ENCODE measurements around the gene CADPS2.

Gene CADPS2

DNA sequence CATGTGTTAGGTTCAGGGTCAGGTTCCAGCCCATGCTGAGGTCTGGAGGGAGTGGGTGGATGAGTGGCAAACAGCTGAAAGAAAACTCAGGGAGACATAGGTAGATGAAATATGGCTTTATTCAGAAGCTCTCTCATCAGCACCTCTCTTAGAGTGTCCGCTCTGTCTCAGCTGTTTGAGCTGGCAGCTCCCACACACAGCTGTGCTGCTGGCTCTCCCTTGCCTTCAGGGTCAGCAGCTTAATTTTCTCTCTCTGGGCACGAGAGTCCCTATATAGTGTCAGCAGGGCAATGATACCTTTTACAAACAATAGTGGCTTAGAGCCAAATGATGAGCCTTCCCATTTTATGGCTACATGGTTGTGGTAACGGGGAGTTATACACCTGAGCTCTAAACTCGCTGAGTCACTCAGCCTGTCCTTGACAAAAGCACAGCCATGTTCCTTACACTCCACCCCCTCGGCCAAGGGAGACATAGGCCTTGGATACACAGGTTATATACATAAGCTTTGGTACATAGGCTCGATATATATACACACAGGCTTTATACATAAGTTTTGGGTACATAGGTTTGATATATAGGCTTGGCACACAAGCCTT, 197.8 kb downstream of the CADPS2 start:
- H3K4me1 ChIP-seq (ENCODE audit: insufficient read depth, low read length, poor library complexity, severe bottlenecking), result no peaks in the 10 kb centered on the region
- H3K27me3 ChIP-seq (ENCODE audit: insufficient read depth, low read length, poor library complexity, severe bottlenecking), result no peaks in the 10 kb centered on the region
- H3K9ac ChIP-seq (ENCODE audit: low read depth, low read length, poor library complexity, severe bottlenecking), result no peak overlapping the region
- no peak overlapping the region for H3K4me3 ChIP-seq (ENCODE audit: low read length, poor library complexity, severe bottlenecking)
- H3F3A ChIP-seq (ENCODE audit: low read depth), result no peaks in the 10 kb centered on the region
- TF ChIP-seq EZH2phosphoT487 (IDR thresholded peaks at IDR 0.05; ENCODE audit: borderline replicate concordance), result no peak
- H4K20me1 ChIP-seq (ENCODE audit: insufficient read depth, low read length, poor library complexity, severe bottlenecking), result no peaks in the 10 kb centered on the region
- no peak overlapping the region for H2AFZ ChIP-seq (ENCODE audit: low read length)
- H3K9me2 ChIP-seq (replicated peaks; ENCODE audit: low read depth, low read length), result no peaks in the 10 kb centered on the region
- H3K36me3 ChIP-seq (ENCODE audit: insufficient read depth, low read length), result no peaks in the 10 kb centered on the region
- no peaks in the 10 kb centered on the region for H3K79me2 ChIP-seq (ENCODE audit: insufficient read depth, low read length)
- no peak overlapping the region for H3K4me2 ChIP-seq (ENCODE audit: low read depth, low read length, poor library complexity, severe bottlenecking)
- 0 out of 2 replicates have a peak, but pooled peaks cover 2% of the 10 kb centered on the region for H3K9me3 ChIP-seq (ENCODE audit: insufficient read depth, low read depth, low read length)

DNA sequence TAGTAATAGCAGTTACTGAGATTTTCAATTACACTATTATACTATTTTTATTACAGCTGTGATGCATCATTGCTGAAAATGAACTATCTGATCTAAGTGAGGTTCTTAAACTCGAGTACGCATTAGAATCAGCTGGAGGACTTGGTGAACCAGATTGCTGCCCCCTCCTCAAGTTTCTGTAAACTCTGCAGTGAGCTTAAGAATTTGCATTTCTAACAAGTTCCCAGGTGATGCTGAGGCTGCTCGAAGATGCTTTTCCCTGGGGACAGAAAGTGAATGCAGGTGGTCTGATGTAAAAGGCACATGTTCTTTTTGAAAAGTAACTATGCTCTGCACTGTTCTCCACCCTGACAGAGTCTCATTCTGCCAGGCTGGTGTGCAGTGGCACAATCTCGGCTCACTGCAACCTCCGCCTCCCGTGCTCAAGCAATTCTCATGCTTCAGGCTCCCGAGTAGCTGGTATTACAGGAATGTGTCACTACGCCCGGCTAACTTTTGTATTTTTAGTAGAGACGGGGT, 199.8 kb downstream of the CADPS2 start:
- Histone ChIP-seq H3K4me3 (ENCODE audit: low read length, poor library complexity, severe bottlenecking) (no peak overlapping the region), H3K79me2 (ENCODE audit: insufficient read depth, low read length) (no peaks in the 10 kb centered on the region), H3F3A (ENCODE audit: low read depth) (no peaks in the 10 kb centered on the region), H3K27me3 (ENCODE audit: insufficient read depth, low read length, poor library complexity, severe bottlenecking) (no peaks in the 10 kb centered on the region), H3K36me3 (ENCODE audit: insufficient read depth, low read length) (no peaks in the 10 kb centered on the region), H3K9ac (ENCODE audit: low read depth, low read length, poor library complexity, severe bottlenecking) (no peak overlapping the region), H3K9me3 (ENCODE audit: insufficient read depth, low read depth, low read length) (no peaks in the 10 kb centered on the region), H3K9me2 (replicated peaks; ENCODE audit: low read depth, low read length) (no peaks in the 10 kb centered on the region), H3K4me1 (ENCODE audit: insufficient read depth, low read length, poor library complexity, severe bottlenecking) (no peaks in the 10 kb centered on the region), H2AFZ (ENCODE audit: low read length) (no peak overlapping the region), H4K20me1 (ENCODE audit: insufficient read depth, low read length, poor library complexity, severe bottlenecking) (no peaks in the 10 kb centered on the region), H3K4me2 (ENCODE audit: low read depth, low read length, poor library complexity, severe bottlenecking) (no peak overlapping the region)
- no peak for TF ChIP-seq EZH2phosphoT487 (IDR thresholded peaks at IDR 0.05; ENCODE audit: borderline replicate concordance)
- TF ChIP-seq, protein P1, sequence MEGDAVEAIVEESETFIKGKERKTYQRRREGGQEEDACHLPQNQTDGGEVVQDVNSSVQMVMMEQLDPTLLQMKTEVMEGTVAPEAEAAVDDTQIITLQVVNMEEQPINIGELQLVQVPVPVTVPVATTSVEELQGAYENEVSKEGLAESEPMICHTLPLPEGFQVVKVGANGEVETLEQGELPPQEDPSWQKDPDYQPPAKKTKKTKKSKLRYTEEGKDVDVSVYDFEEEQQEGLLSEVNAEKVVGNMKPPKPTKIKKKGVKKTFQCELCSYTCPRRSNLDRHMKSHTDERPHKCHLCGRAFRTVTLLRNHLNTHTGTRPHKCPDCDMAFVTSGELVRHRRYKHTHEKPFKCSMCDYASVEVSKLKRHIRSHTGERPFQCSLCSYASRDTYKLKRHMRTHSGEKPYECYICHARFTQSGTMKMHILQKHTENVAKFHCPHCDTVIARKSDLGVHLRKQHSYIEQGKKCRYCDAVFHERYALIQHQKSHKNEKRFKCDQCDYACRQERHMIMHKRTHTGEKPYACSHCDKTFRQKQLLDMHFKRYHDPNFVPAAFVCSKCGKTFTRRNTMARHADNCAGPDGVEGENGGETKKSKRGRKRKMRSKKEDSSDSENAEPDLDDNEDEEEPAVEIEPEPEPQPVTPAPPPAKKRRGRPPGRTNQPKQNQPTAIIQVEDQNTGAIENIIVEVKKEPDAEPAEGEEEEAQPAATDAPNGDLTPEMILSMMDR (conservative IDR thresholded peaks at IDR 0.05; ENCODE audit: low read length), result no peak

DNA sequence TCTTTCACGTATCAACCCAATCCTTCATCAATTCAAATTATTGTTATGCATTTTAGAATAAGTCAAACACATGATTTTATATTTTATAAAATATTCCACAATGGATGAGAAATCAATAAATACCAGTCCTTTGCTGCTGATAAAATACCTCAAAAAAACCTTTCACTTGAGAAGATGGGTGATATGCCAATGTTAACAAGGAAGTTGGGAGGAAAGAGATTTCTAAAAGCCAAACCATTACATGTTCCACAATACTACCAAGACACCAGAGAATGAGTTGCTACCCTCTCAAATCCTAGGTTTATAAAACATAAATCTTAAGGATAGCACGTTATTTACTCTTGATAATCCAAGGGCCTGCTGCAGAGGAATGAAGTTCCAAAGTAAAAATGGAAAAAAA, 201.8 kb downstream of the CADPS2 start:
- H3K9me3 ChIP-seq (ENCODE audit: insufficient read depth, low read depth, low read length), result no peaks in the 10 kb centered on the region
- TF ChIP-seq, protein P1 (conservative IDR thresholded peaks at IDR 0.05; ENCODE audit: low read length), result no peak
- no peak for TF ChIP-seq EZH2phosphoT487 (IDR thresholded peaks at IDR 0.05; ENCODE audit: borderline replicate concordance)
- H3K9me2 ChIP-seq (replicated peaks; ENCODE audit: low read depth, low read length), result no peaks in the 10 kb centered on the region
- H3F3A ChIP-seq (ENCODE audit: low read depth), result no peaks in the 10 kb centered on the region
- H3K4me1 ChIP-seq (ENCODE audit: insufficient read depth, low read length, poor library complexity, severe bottlenecking), result no peaks in the 10 kb centered on the region
- H3K36me3 ChIP-seq (ENCODE audit: insufficient read depth, low read length), result no peaks in the 10 kb centered on the region
- H3K79me2 ChIP-seq (ENCODE audit: insufficient read depth, low read length), result no peaks in the 10 kb centered on the region
- no peak overlapping the region for H3K4me2 ChIP-seq (ENCODE audit: low read depth, low read length, poor library complexity, severe bottlenecking)
- H2AFZ ChIP-seq (ENCODE audit: low read length), result no peak overlapping the region
- H4K20me1 ChIP-seq (ENCODE audit: insufficient read depth, low read length, poor library complexity, severe bottlenecking), result no peaks in the 10 kb centered on the region
- H3K4me3 ChIP-seq (ENCODE audit: low read length, poor library complexity, severe bottlenecking), result no peak overlapping the region
- no peak overlapping the region for H3K9ac ChIP-seq (ENCODE audit: low read depth, low read length, poor library complexity, severe bottlenecking)
- no peaks in the 10 kb centered on the region for H3K27me3 ChIP-seq (ENCODE audit: insufficient read depth, low read length, poor library complexity, severe bottlenecking)

Data from Loucy (cell line).